Measurements from ENCODE around the gene UNC13A.

DNA sequence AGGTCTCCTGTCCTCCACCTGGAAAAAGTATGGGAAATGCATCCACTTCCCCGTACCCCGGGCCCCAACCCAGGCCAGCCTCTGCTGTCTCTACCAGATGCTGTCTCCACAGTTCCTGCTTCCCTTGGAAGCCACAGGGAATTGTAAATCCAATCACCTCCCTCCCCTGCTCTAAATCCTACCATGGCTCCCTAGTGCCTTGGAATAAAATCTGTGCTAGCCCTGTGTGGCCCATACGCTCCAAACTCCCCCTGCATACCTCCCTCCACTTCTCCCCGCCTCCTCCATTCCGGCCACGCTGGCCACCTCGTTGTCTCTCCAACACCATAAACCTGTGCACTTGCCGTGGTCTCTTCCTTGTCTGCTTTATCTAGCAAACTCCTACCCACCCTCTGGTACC lies 31.2 kb downstream of the UNC13A start:
- TF ChIP-seq, protein P1, sequence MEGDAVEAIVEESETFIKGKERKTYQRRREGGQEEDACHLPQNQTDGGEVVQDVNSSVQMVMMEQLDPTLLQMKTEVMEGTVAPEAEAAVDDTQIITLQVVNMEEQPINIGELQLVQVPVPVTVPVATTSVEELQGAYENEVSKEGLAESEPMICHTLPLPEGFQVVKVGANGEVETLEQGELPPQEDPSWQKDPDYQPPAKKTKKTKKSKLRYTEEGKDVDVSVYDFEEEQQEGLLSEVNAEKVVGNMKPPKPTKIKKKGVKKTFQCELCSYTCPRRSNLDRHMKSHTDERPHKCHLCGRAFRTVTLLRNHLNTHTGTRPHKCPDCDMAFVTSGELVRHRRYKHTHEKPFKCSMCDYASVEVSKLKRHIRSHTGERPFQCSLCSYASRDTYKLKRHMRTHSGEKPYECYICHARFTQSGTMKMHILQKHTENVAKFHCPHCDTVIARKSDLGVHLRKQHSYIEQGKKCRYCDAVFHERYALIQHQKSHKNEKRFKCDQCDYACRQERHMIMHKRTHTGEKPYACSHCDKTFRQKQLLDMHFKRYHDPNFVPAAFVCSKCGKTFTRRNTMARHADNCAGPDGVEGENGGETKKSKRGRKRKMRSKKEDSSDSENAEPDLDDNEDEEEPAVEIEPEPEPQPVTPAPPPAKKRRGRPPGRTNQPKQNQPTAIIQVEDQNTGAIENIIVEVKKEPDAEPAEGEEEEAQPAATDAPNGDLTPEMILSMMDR (IDR thresholded peaks at IDR 0.05; ENCODE audit: control extremely low read depth in 1 of 3, insufficient read depth in 1 of 3, low read depth in 1 of 3, low read length in 3 of 3): no peak
- TF ChIP-seq, protein P2, sequence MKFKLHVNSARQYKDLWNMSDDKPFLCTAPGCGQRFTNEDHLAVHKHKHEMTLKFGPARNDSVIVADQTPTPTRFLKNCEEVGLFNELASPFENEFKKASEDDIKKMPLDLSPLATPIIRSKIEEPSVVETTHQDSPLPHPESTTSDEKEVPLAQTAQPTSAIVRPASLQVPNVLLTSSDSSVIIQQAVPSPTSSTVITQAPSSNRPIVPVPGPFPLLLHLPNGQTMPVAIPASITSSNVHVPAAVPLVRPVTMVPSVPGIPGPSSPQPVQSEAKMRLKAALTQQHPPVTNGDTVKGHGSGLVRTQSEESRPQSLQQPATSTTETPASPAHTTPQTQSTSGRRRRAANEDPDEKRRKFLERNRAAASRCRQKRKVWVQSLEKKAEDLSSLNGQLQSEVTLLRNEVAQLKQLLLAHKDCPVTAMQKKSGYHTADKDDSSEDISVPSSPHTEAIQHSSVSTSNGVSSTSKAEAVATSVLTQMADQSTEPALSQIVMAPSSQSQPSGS (IDR thresholded peaks at IDR 0.05; ENCODE audit: low read length): no peak
- TF ChIP-seq POLR2AphosphoS5 (IDR thresholded peaks at IDR 0.05; ENCODE audit: low read depth, low read length): no peak
- TF ChIP-seq RFX5 (IDR thresholded peaks at IDR 0.05; ENCODE audit: borderline replicate concordance, low read depth, low read length): no peak
